Activated CD4-positive, alpha-beta memory T cell treated with anti-CD3 and anti-CD28 coated beads, Interleukin-2, amount 10 ng/mL, durations not matched to agents 7 days and 5 days (primary cell): ENCODE results near the gene XPO5. TPM values are rescaled to one million over a fixed set of nuclear protein-coding genes. Genes with fewer than 3 reads are reported as not detected.
"Not testable (repeated sequence)": the region's sequence is repeated elsewhere in the genome, so short reads cannot be mapped to it uniquely, and the experiment has no call there.

Source experiments
- CTCF ChIA-PET: fragments of 350-600 bp; sonication (Branson Sonifier 250); formaldehyde crosslinking; loops from one replicate; lab custom pipeline; 2021; ENCODE audit warnings: antibody characterized with exemption, inconsistent platforms; lab: Charles Lee
- POLR2A ChIA-PET: fragments of 350-600 bp; sonication (Branson Sonifier 250); formaldehyde crosslinking; loops from one replicate; lab custom pipeline; 2021; ENCODE audit warnings: antibody characterized with exemption; lab: Charles Lee
- DNase-seq: peaks from one replicate; pipeline ENCODE4 v3.0.0-alpha.2; 2020
- H3K27ac Mint-ChIP-seq: one replicate; pipeline ENCODE4 v1.8.0; 2021; ENCODE audit warnings: mild to moderate bottlenecking, mixed read lengths
- H3K27me3 Mint-ChIP-seq: one replicate; pipeline ENCODE4 v1.8.0; 2021; ENCODE audit warnings: mixed read lengths
- H3K36me3 Mint-ChIP-seq: one replicate; pipeline ENCODE4 v1.8.0; 2021; ENCODE audit warnings: low read depth, mixed read lengths
- H3K4me1 Mint-ChIP-seq: one replicate; pipeline ENCODE4 v1.8.0; 2021; ENCODE audit warnings: mixed read lengths
- H3K4me3 Mint-ChIP-seq: one replicate; pipeline ENCODE4 v1.8.0; 2021; ENCODE audit warnings: mild to moderate bottlenecking, mixed read lengths
- H3K9me3 Mint-ChIP-seq: one replicate; pipeline ENCODE4 v1.8.0; 2021; ENCODE audit warnings: mixed read lengths
- total RNA-seq, 2 experiments: library from RNA; stranded (reverse); gene quantifications; one replicate each; pipeline ENCODE4 v1.2.3, GENCODE V29; 2021

XPO5 gene
- total RNA-seq, 2 experiments from 2014 or later: 62.5 to 78.5 TPM

- H3K36me3 Mint-ChIP-seq: peaks cover 48% of the 10 kb centered on the region
- POLR2A ChIA-PET, H3K4me1 Mint-ChIP-seq, H3K27me3 Mint-ChIP-seq, H3K4me3 Mint-ChIP-seq, H3K9me3 Mint-ChIP-seq, CTCF ChIA-PET, DNase-seq, H3K27ac Mint-ChIP-seq: not testable (repeated sequence)
These were observed 36.9 kb downstream of the XPO5 start for GRCh38 chr6:43538986-43539385.

GRCh38 chr6:43532201-43532600 is 43.6 kb downstream of the XPO5 start:
- Mint-ChIP-seq H3K36me3 (peaks cover 57% of the 10 kb centered on the region), H3K4me1 (no peaks in the 10 kb centered on the region), H3K27ac (no peak overlapping the region), H3K9me3 (no peaks in the 10 kb centered on the region), H3K4me3 (no peak overlapping the region), H3K27me3 (no peaks in the 10 kb centered on the region)
- CTCF ChIA-PET: interaction anchor here (1.4 kb wide), 1 partner anchor 11 kb away, joined by 3 read pairs; no protein-coding TSS in a partner anchor
- DNase-seq: no peak
- POLR2A ChIA-PET: interaction anchor here (0.6 to 1.9 kb wide), 4 partner anchors 10 to 110 kb away, joined by 3 to 6 read pairs (median 3); partner anchors contain the start of gene LRRC73

- ChIA-PET POLR2A (interaction anchor here (1.6 kb wide), 1 partner anchor 20 kb away, joined by 6 read pairs; no protein-coding TSS in a partner anchor), CTCF (no interaction called here)
- H3K4me1 Mint-ChIP-seq: peaks cover 11% of the 10 kb centered on the region
- peaks cover 71% of the 10 kb centered on the region for H3K36me3 Mint-ChIP-seq
- H3K27me3 Mint-ChIP-seq: no peaks in the 10 kb centered on the region
- H3K4me3 Mint-ChIP-seq: no peak overlapping the region
- no peak for DNase-seq
- H3K27ac Mint-ChIP-seq: peak overlapping the region; percentile 35
- no peaks in the 10 kb centered on the region for H3K9me3 Mint-ChIP-seq
These were observed 51.3 kb downstream of the XPO5 start for GRCh38 chr6:43524483-43524961.

- H3K9me3 Mint-ChIP-seq: no peaks in the 10 kb centered on the region
These were observed 52.6 kb downstream of the XPO5 start for GRCh38 chr6:43523284-43523683.

GRCh38 chr6:43522547-43523261 is 53.1 kb downstream of the XPO5 start:
- CTCF ChIA-PET: no interaction called here
- Mint-ChIP-seq H3K4me1 (peaks cover 12% of the 10 kb centered on the region), H3K27me3 (no peaks in the 10 kb centered on the region), H3K9me3 (no peaks in the 10 kb centered on the region), H3K4me3 (no peak overlapping the region), H3K27ac (no peak overlapping the region), H3K36me3 (peaks cover 57% of the 10 kb centered on the region)
- POLR2A ChIA-PET: interaction anchor here (2.4 kb wide), 1 partner anchor 10 kb away, joined by 6 read pairs; no protein-coding TSS in a partner anchor
- DNase-seq: no peak

More at GRCh38 chr6:43523284-43523683, 52.6 kb downstream of the XPO5 start:
- Mint-ChIP-seq H3K27me3 (no peaks in the 10 kb centered on the region), H3K4me3 (no peak overlapping the region), H3K27ac (no peak overlapping the region), H3K36me3 (peaks cover 61% of the 10 kb centered on the region), H3K4me1 (peaks cover 12% of the 10 kb centered on the region)
- DNase-seq: no peak
- ChIA-PET CTCF (no interaction called here), POLR2A (interaction anchor here (2.4 kb wide), 1 partner anchor 9 kb away, joined by 6 read pairs; no protein-coding TSS in a partner anchor)

- H3K4me1 Mint-ChIP-seq: peaks cover 12% of the 10 kb centered on the region
- POLR2A ChIA-PET: interaction anchor here (1.8 to 2.4 kb wide), 2 partner anchors 11 to 54 kb away, joined by 4 to 6 read pairs; partner anchors contain the start of gene XPO5
- CTCF ChIA-PET: interaction anchor here (7.2 kb wide), 1 partner anchor 15 kb away, joined by 43 read pairs; no protein-coding TSS in a partner anchor
- H3K9me3 Mint-ChIP-seq: no peaks in the 10 kb centered on the region
- no peak overlapping the region for H3K4me3 Mint-ChIP-seq
- DNase-seq: no peak
- H3K27me3 Mint-ChIP-seq: no peaks in the 10 kb centered on the region
- H3K36me3 Mint-ChIP-seq: peaks cover 49% of the 10 kb centered on the region
- no peak overlapping the region for H3K27ac Mint-ChIP-seq
These were observed 54.0 kb downstream of the XPO5 start for GRCh38 chr6:43521836-43522235.

- CTCF ChIA-PET: interaction anchor here (1.1 to 7.2 kb wide), 2 partner anchors 13 to 212 kb away, joined by 3 to 43 read pairs; partner anchors contain the start of gene CRIP3
- DNase-seq: no peak
- H3K36me3 Mint-ChIP-seq: peaks cover 45% of the 10 kb centered on the region
- peaks cover 25% of the 10 kb centered on the region for H3K4me1 Mint-ChIP-seq
- no peak overlapping the region for H3K27ac Mint-ChIP-seq
- no peaks in the 10 kb centered on the region for H3K9me3 Mint-ChIP-seq
- POLR2A ChIA-PET: interaction anchor here (0.6 to 2.1 kb wide), 4 partner anchors 10 to 338 kb away, joined by 3 to 7 read pairs (median 4); partner anchors contain the start of genes CUL9, LRRC73 and XPO5
- H3K27me3 Mint-ChIP-seq: no peaks in the 10 kb centered on the region
- H3K4me3 Mint-ChIP-seq: no peak overlapping the region
These were observed 55.7 kb downstream of the XPO5 start for GRCh38 chr6:43520097-43520496.

- peaks cover 43% of the 10 kb centered on the region for H3K36me3 Mint-ChIP-seq
- no peaks in the 10 kb centered on the region for H3K27me3 Mint-ChIP-seq
- no peak overlapping the region for H3K4me3 Mint-ChIP-seq
- peaks cover 29% of the 10 kb centered on the region for H3K4me1 Mint-ChIP-seq
- ChIA-PET CTCF (interaction anchor here (0.6 to 7.2 kb wide), 6 partner anchors 11 to 289 kb away, joined by 3 to 43 read pairs (median 4); partner anchors contain the start of genes DNPH1, POLH and XPO5), POLR2A (interaction anchor here (0.7 to 2.9 kb wide), 20 partner anchors 8 to 505 kb away, joined by 3 to 31 read pairs (median 5); partner anchors contain the start of genes ABCC10, GTPBP2, LRRC73 and POLH)
- H3K9me3 Mint-ChIP-seq: no peaks in the 10 kb centered on the region
- H3K27ac Mint-ChIP-seq: no peak overlapping the region
- no peak for DNase-seq
These were observed 58.1 kb downstream of the XPO5 start for GRCh38 chr6:43517505-43518357.

GRCh38 chr6:43516697-43517504 is 58.9 kb downstream of the XPO5 start, which contains the start of the genes POLR1C and YIPF3:
Gene POLR1C (plus strand): TSS chr6:43517089. CDS start chr6:43517110, 21 bp downstream.
Gene YIPF3 (minus strand): TSS chr6:43516926. CDS start chr6:43516807, 119 bp downstream.
- POLR2A ChIA-PET: interaction anchor here (0.6 to 2.9 kb wide), 20 partner anchors 9 to 588 kb away, joined by 3 to 31 read pairs (median 4); partner anchors contain the start of genes ABCC10, CNPY3, GTPBP2 and POLH
- peaks cover 29% of the 10 kb centered on the region for H3K4me1 Mint-ChIP-seq
- DNase-seq: peak; percentile 98
- H3K9me3 Mint-ChIP-seq: no peaks in the 10 kb centered on the region
- no peaks in the 10 kb centered on the region for H3K27me3 Mint-ChIP-seq
- CTCF ChIA-PET: interaction anchor here (0.9 to 7.2 kb wide), 4 partner anchors 10 to 288 kb away, joined by 4 to 43 read pairs (median 6); partner anchors contain the start of gene DNPH1
- H3K4me3 Mint-ChIP-seq: no peak within 1 kb of the TSS
- H3K36me3 Mint-ChIP-seq: peaks cover 42% of the 10 kb centered on the region
- H3K27ac Mint-ChIP-seq: no peak within 1 kb of the TSS

- Mint-ChIP-seq H3K4me3 (no peak overlapping the region), H3K27ac (no peak overlapping the region), H3K27me3 (no peaks in the 10 kb centered on the region), H3K36me3 (peaks cover 44% of the 10 kb centered on the region), H3K4me1 (peaks cover 29% of the 10 kb centered on the region), H3K9me3 (no peaks in the 10 kb centered on the region)
- DNase-seq: no peak
- CTCF ChIA-PET: interaction anchor here (0.6 to 7.2 kb wide), 4 partner anchors 10 to 288 kb away, joined by 3 to 43 read pairs (median 4); partner anchors contain the start of gene DNPH1
- POLR2A ChIA-PET: interaction anchor here (0.6 to 2.9 kb wide), 15 partner anchors 9 to 503 kb away, joined by 3 to 31 read pairs (median 6); partner anchors contain the start of genes ABCC10, GTPBP2, POLH and RRP36
These were observed 59.5 kb downstream of the XPO5 start for GRCh38 chr6:43516367-43516696.

GRCh38 chr6:43515808-43516207 is 60.0 kb downstream of the XPO5 start:
- no peaks in the 10 kb centered on the region for H3K27me3 Mint-ChIP-seq
- peaks cover 29% of the 10 kb centered on the region for H3K4me1 Mint-ChIP-seq
- no peak overlapping the region for H3K27ac Mint-ChIP-seq
- H3K9me3 Mint-ChIP-seq: no peaks in the 10 kb centered on the region
- H3K36me3 Mint-ChIP-seq: peaks cover 43% of the 10 kb centered on the region
- CTCF ChIA-PET: interaction anchor here (0.6 to 7.2 kb wide), 2 partner anchors 9 to 41 kb away, joined by 3 to 43 read pairs; no protein-coding TSS in a partner anchor
- POLR2A ChIA-PET: interaction anchor here (1.5 to 2.9 kb wide), 5 partner anchors 9 to 503 kb away, joined by 4 to 31 read pairs (median 8); partner anchors contain the start of gene GTPBP2
- DNase-seq: no peak
- no peak overlapping the region for H3K4me3 Mint-ChIP-seq
